NCI-H526 treated with DMSO at 0.1 percent for 48 hours (cell line): ENCODE measurements around the gene CEP72.

Experiments
- DNase-seq: peaks from one replicate; lab custom pipeline; 2025; lab: John Stamatoyannopoulos, UW

The CEP72 gene

GRCh38 chr5:638501-639252 is 26.5 kb downstream of the CEP72 start:
- DNase-seq, result no peak

GRCh38 chr5:639253-639530 is 27.1 kb downstream of the CEP72 start:
- DNase-seq, result no peak

- no peak for DNase-seq
Measured at GRCh38 chr5:639584-640213, 27.6 kb downstream of the CEP72 start.

- no peak for DNase-seq
Measured at GRCh38 chr5:640461-641330, 28.6 kb downstream of the CEP72 start.

- no peak for DNase-seq
Measured at GRCh38 chr5:641331-641765, 29.2 kb downstream of the CEP72 start.

GRCh38 chr5:642481-642880 is 30.3 kb downstream of the CEP72 start:
- no peak for DNase-seq

- DNase-seq, result peak; percentile 91
Measured at GRCh38 chr5:643351-643801, 31.2 kb downstream of the CEP72 start.

- peak; percentile 77 for DNase-seq
Measured at GRCh38 chr5:643811-644271, 31.7 kb downstream of the CEP72 start.

- DNase-seq, result no peak
Measured at GRCh38 chr5:644509-644908, 32.4 kb downstream of the CEP72 start.

GRCh38 chr5:644971-645370 is 32.8 kb downstream of the CEP72 start:
- no peak for DNase-seq

- DNase-seq, result no peak
Measured at GRCh38 chr5:645421-645820, 33.3 kb downstream of the CEP72 start.

GRCh38 chr5:646396-647201 is 34.5 kb downstream of the CEP72 start:
- DNase-seq, result no peak

- DNase-seq, result no peak
Measured at GRCh38 chr5:647311-647710, 35.2 kb downstream of the CEP72 start.

GRCh38 chr5:647727-648126 is 35.6 kb downstream of the CEP72 start:
- no peak for DNase-seq

- no peak for DNase-seq
Measured at GRCh38 chr5:651296-652022, 39.3 kb downstream of the CEP72 start.

- no peak for DNase-seq
Measured at GRCh38 chr5:652023-652515, 39.9 kb downstream of the CEP72 start.

GRCh38 chr5:652773-653350 is 40.7 kb downstream of the CEP72 start:
- no peak for DNase-seq

- no peak for DNase-seq
Measured at GRCh38 chr5:654071-654778, 42.1 kb downstream of the CEP72 start.

GRCh38 chr5:655406-655805 is 43.3 kb downstream of the CEP72 start:
- no peak for DNase-seq

- DNase-seq, result no peak
Measured at GRCh38 chr5:657570-657969, 45.4 kb downstream of the CEP72 start.
